Measurements from ENCODE around the gene IGDCC3. TPM values are rescaled to one million over a fixed set of nuclear protein-coding genes. Genes with fewer than 3 reads are reported as not detected.

IGDCC3 gene
- total and polyA plus RNA-seq, 2 of the 8 experiments (the other 6 are each of a cell fraction or from before 2014, with no cell fraction given): 26.8 to 45.7 TPM

GRCh38 chr15:65333856-65334255, 43.9 kb downstream of the IGDCC3 start:
- H2AK5ac ChIP-seq (ENCODE audit: low read depth, low read length): no peak overlapping the region
- H3K9ac ChIP-seq (replicated peaks in 1 of 4; ENCODE audit: extremely low read depth in 1 of 4, low read depth in 3 of 4, low read length in 3 of 4): no peak overlapping the region
- FAIRE-seq (no peak), DNase-seq (ENCODE audit: low read depth in 1 of 2, low spot score in 2 of 2) (no peak)
- peaks cover 20 to 42% (median 31%) of the 10 kb centered on the region in 4 experiments for H3K4me1 ChIP-seq (replicated peaks in 1 of 4; ENCODE audit: control insufficient read depth in 3 of 4, insufficient read depth in 4 of 4, low read length in 3 of 4)
- no peak overlapping the region for H3K23ac ChIP-seq (ENCODE audit: insufficient read length)
- CTCF ChIA-PET (ENCODE audit: partially characterized antibody): interaction anchor here (1.5 to 3.2 kb wide), 4 partner anchors 7 to 51 kb away, joined by 6 to 17 read pairs (median 13); no protein-coding TSS in a partner anchor
- 80% methylated on average over 4 of the region's 5 CpGs; no CpG with 5 or more reads in 1 of the 2 experiments for WGBS, 2 experiments (ENCODE audit: extremely low coverage in 1 of 2, insufficient coverage in 1 of 2, insufficient read length in 1 of 2, insufficient replicate concordance in 2 of 2, low coverage in 1 of 2, low lambda C conversion rate in 2 of 2, missing lambda C conversion rate in 1 of 2)
- peaks cover 1 to 8% (median 5%) of the 10 kb centered on the region in 4 experiments; a peak in 5 of 8 replicates for H3K36me3 ChIP-seq (ENCODE audit: control insufficient read depth in 2 of 4, insufficient read depth in 4 of 4, low read length in 3 of 4)
- H4K20me1 ChIP-seq (replicated peaks in 1 of 2; ENCODE audit: control insufficient read depth in 1 of 2, insufficient read depth in 2 of 2, low read length in 2 of 2): peaks cover 4 to 7% of the 10 kb centered on the region in 2 experiments
- H3K14ac ChIP-seq (ENCODE audit: insufficient read length): no peak overlapping the region
- H4K8ac ChIP-seq (ENCODE audit: extremely low read depth, insufficient read depth, low read length): no peak overlapping the region; the same call in 1 of the 2 replicates
- no peak overlapping the region for H4K5ac ChIP-seq (ENCODE audit: insufficient read length, low read depth, low read length)
- no peak overlapping the region for H3K56ac ChIP-seq (replicated peaks; ENCODE audit: insufficient read length, low read depth, low read length)
- H2BK5ac ChIP-seq (ENCODE audit: low read depth, low read length): no peak overlapping the region
- no peak overlapping the region for H3K18ac ChIP-seq (ENCODE audit: extremely low read depth, low read length)
- H3K4ac ChIP-seq (replicated peaks; ENCODE audit: insufficient read length, low read depth, low read length): no peak overlapping the region
- H3K79me1 ChIP-seq (ENCODE audit: low read depth, low read length): peaks cover 4% of the 10 kb centered on the region
- no peak overlapping the region for H2BK20ac ChIP-seq (ENCODE audit: low read length)
- no peak overlapping the region for H2BK120ac ChIP-seq (replicated peaks; ENCODE audit: low read depth, low read length)
- no peak overlapping the region for H4K91ac ChIP-seq (replicated peaks; ENCODE audit: insufficient read length, low read length)
- H2AFZ ChIP-seq (ENCODE audit: low read length): no peak overlapping the region
- no peaks in the 10 kb centered on the region for H3K23me2 ChIP-seq (ENCODE audit: low read depth, low read length)
- H3K27ac ChIP-seq (ENCODE audit: low read depth, low read length): no peak overlapping the region
- H3K27me3 ChIP-seq (replicated peaks in 1 of 4; ENCODE audit: control insufficient read depth in 3 of 4, extremely low read depth in 1 of 4, insufficient read depth in 3 of 4, low read length in 3 of 4): no peaks in the 10 kb centered on the region
- H3K4me3 ChIP-seq (ENCODE audit: extremely low read depth in 1 of 4, insufficient read depth in 2 of 4, low read depth in 3 of 4, low read length in 4 of 4): no peak overlapping the region; a peak in 1 of 8 replicates
- H3K79me2 ChIP-seq (ENCODE audit: control insufficient read depth in 1 of 2, insufficient read depth in 2 of 2, low read length in 2 of 2): no peaks in the 10 kb centered on the region
- H3K9me3 ChIP-seq (ENCODE audit: insufficient read depth in 2 of 2, low read depth in 1 of 2, low read length in 1 of 2): no peaks in the 10 kb centered on the region
- H2BK15ac ChIP-seq (ENCODE audit: low read length): peak overlapping the region; percentile 53; the same call in 1 of the 2 replicates
- peak overlapping the region in 1 of 2 experiments; percentile 6; a peak in 2 of 4 replicates for H3K4me2 ChIP-seq (ENCODE audit: insufficient read depth in 1 of 2, low read depth in 2 of 2, low read length in 2 of 2)
- H2BK12ac ChIP-seq (ENCODE audit: low read depth, low read length): no peak overlapping the region
- POLR2A ChIA-PET (ENCODE audit: partially characterized antibody): interaction anchor here (0.9 to 1.5 kb wide), 6 partner anchors 8 to 82 kb away, joined by 3 to 8 read pairs (median 4); no protein-coding TSS in a partner anchor

Data from H1 (cell line).